Middle frontal gyrus (tissue), 1 donor: Measurements from ENCODE around the gene RBP2.
"Not testable (repeated sequence)": the region's sequence is repeated elsewhere in the genome, so short reads cannot be mapped to it uniquely, and the experiment has no call there.

Experiments used
- DNase-seq: peaks from one replicate; pipeline ENCODE4 v3.0.0-alpha.2; 2015; ENCODE audit warnings: low spot score; ENCODE audit errors: extremely low spot score

The RBP2 gene

GRCh38 chr3:139443186-139443585, 33.1 kb downstream of the RBP2 start:
- DNase-seq = no peak

GRCh38 chr3:139441656-139442055, 34.7 kb downstream of the RBP2 start:
- DNase-seq = no peak

GRCh38 chr3:139440639-139441556, 35.4 kb downstream of the RBP2 start:
- no peak for DNase-seq

- no peak for DNase-seq
Measured at GRCh38 chr3:139439278-139439677, 37.0 kb downstream of the RBP2 start.

- DNase-seq = no peak
Measured at GRCh38 chr3:139434764-139435307, 41.5 kb downstream of the RBP2 start.

GRCh38 chr3:139434228-139434627, 42.1 kb downstream of the RBP2 start:
- DNase-seq = no peak

- DNase-seq = no peak
Measured at GRCh38 chr3:139433089-139433488, 43.2 kb downstream of the RBP2 start.

- no peak for DNase-seq
Measured at GRCh38 chr3:139430493-139430892, 45.8 kb downstream of the RBP2 start.

GRCh38 chr3:139427283-139428060, 48.8 kb downstream of the RBP2 start:
- peak; percentile 74 for DNase-seq

GRCh38 chr3:139425745-139426400, 50.4 kb downstream of the RBP2 start:
- DNase-seq = no peak

GRCh38 chr3:139423232-139423631, 53.1 kb downstream of the RBP2 start:
- DNase-seq = no peak

- no peak for DNase-seq
Measured at GRCh38 chr3:139421460-139421859, 54.9 kb downstream of the RBP2 start.

GRCh38 chr3:139421040-139421439, 55.3 kb downstream of the RBP2 start:
- DNase-seq = no peak

GRCh38 chr3:139418144-139418543, 58.2 kb downstream of the RBP2 start:
- DNase-seq = no peak

- no peak for DNase-seq
Measured at GRCh38 chr3:139416275-139416674, 60.0 kb downstream of the RBP2 start.

- DNase-seq = no peak
Measured at GRCh38 chr3:139414608-139415224, 61.6 kb downstream of the RBP2 start.

- not testable (repeated sequence) for DNase-seq
Measured at GRCh38 chr3:139412891-139413290, 63.4 kb downstream of the RBP2 start.
